Stimulated activated CD8-positive, alpha-beta memory T cell treated with anti-CD3 and anti-CD28 coated beads, Interleukin-7, amount 100 ng/mL, for 4 hours (primary cell): Measurements from ENCODE around the gene RXRB.
A peak's percentile ranks its signal among the peaks of the same experiment; 100 is the strongest.
"Not testable (repeated sequence)": the region's sequence is repeated elsewhere in the genome, so short reads cannot be mapped to it uniquely, and the experiment has no call there.

Experiments used
- DNase-seq, 2 donors: peaks; one replicate each; pipeline ENCODE4 v3.0.0-alpha.2; 2020; ENCODE audit warnings: low read depth in 2 of 2

Gene RXRB

DNA sequence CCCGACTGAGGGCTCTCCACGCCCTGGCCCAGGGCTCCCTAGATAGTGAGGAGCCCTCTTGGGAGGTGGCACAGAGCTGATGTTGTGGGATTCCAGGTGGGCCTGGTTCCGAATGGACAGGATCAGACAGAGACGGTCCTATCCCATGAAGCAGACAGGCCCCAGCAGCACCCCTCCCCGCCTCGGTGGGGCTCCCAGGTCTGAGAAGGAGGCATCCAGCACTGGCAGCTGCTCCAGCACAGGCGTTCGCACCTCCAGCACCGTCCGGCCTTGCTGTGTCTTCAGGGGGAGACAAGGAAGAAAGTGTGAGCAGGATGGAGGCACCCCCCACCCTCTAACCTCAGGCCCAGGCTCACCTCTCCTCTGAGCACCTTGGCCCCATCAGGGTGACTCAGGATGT lies 36.9 kb downstream of the RXRB start:
- no peak for DNase-seq

DNA sequence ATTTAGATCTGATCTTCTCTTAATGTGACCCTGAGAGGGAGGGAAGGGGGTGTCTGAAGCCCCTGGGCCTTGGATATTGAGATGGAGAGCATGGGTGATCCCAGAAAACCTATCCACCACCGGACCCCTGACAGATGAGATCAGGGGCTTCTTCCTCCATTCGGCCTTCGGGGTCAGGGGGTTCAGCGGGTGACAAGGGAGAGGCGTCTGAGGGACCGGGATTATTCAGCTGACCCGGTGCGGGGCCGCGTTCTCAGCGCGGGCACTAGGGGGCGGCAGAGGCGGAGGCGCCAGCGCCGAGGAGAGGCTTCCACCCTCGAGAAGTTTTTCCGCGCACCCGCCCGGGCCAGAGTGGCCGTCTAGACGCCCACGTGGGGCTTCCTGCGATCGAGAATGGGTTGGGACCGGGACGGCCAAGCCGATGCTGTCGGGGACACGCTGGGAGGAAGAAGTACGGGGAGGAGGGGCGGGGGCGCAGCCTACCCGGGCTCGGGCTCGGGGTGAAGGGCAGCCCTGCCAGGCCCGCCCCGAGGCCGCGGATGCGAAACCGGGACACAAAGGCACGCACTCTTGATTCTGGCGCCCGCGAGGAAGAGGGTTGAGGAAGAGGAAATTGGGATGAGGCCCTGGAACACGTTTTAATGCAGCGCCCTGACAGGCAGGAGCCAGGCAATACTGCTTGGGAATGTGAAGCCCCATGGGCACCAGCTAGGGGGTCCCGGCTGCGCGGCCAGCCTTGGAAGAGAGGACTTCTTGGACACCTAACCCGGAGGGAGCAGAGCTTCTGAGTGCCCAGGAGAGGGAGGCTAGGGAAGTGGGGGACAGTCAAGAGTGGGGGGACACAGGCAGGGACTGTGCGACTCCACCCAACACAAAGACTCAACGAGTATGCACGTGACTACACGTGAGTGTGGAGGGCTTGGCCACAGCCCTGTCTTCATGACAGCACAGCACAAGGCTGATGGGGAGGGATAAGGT lies 38.8 kb downstream of the RXRB start:
- peak; percentile 58 to 70 for DNase-seq

DNA sequence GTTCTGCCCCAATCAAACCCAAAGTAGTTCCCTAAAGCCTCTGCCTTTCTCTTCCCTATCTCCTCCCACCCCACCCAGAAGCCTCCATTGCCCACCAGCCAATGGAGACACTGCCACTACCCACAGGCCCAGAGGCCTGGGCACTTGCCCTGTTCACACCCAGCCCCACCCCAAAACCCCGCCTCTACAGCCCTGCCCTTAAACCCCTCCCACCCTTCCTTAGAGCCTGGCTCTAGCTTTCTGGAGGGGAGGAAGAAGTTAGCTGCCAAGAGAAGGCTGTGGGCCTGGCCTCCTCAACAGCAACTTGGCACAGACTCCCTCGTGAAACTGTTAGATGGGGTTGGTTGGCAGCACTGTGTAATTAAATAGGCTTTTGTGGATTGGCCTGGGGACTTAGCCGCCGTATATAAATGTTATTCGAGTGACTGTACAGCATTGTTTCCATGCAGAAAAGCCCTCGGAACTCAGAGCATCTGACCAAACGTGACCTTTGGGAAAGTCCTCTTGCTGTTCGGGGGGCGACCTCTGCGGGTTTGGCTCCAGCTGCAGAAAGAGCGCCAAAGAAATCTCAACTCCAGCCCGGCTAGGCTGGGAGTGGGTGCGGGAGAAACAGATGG lies 39.6 kb downstream of the RXRB start:
- DNase-seq: no peak

DNA sequence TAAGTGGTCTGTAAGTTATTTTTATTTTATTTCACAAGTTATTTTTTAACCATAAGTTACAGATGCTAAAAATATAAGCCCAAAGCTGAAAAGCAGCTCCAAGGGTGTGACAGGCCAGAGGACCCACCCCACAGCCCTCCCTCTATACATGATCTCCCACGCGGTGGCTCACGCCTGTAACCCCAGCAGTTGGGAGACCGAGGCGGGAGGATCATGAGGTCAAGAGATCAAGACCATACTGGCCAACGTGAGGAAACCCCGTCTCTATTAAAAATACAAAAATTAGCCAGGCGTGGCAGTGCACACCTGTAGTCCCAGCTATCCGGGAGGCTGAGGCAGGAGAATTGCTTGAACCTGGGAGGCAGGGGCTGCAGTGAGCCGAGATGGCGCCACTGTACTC lies 40.4 kb downstream of the RXRB start:
- no peak for DNase-seq

DNA sequence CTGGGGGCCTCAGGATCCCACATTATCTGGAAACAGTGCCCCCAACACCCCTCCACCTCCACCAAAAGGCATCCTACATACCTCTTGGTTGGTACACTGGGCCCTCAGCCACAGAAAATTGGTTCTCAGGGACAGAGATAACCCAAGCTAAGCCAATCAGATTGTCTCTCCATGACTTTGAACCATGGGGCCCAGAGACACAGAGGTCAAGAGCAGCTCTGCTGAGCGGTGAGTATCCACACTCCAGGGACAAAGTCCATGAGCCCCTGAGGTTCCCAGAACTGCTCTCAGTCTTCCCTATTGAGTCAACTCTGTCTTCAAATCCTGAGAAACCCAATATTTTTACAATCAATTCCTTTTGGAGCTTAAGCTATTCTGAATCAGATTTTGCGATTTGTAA lies 43.5 kb downstream of the RXRB start:
- no peak for DNase-seq

DNA sequence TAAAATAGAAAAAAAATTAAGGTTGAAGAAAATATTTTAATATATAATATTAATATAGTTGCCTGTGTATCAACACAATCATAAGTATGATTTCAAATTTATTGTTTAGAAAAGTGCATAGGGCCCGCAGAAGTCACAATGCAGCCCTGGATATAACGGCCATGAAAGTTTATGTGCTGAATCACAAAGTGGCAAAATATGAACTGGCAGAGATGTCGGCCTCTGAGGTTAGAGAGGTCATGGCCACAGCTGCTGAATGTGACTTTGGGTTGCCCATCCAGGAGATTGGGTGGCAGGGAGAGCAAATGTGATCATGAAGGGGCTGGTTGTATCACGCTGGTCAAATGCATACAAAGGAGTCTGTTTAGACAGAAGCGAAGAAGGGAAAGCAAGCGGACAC lies 43.9 kb downstream of the RXRB start:
- no peak for DNase-seq

DNA sequence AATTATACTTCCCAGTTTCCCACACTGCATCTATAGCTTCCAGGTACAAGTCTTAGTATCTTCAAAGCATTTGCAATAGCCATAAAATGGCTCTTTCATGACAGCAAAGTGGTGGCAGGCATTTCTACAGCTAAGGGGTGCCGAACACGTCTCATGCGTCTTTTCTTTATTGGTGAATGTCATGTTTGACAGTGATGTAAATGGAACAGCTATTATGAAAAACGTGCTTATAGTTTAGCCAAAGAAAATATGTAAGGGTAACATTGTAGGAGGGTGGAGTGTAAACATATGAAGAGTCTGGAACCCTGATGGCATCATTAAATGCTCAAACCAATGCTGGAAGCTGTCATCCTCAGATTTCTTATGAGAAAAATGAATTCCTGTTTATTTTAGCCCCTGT lies 46.1 kb downstream of the RXRB start:
- no peak for DNase-seq

DNA sequence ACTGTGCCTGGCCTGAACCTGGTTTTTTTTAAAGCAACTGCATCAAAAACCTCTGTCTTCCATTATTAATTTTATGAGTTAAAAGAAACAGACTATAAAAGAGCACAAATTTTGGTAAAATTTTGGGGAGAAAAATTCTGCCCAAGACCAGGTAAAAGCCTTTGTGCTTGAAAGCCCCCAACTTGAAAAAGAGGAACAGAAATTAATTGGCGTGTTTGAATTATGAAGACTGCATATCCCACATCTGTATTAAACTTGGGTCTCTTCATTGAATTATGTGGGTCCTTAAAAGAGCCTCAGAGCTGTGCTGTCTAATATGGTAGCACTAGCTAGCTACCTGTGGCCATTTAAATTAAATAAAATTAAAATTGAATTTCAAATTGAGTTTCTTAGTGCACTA lies 49.4 kb downstream of the RXRB start:
- DNase-seq: no peak

DNA sequence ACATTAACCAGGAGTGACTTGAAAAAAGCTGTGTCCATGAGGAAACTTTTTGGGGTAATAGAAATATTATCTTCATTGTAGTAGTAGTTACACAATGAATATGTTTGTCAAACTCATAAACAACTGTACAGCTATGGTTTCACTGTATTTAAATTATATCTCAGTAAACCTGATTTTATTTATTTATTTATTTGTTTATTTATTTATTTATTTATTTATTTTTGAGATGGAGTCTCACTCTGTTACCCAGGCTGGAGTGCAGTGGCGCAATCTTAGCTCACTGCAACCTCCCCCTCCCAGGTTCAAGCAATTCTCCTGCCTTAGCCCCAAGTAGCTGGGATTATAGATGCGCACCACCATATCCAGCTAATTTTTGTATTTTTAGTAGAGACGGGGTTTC lies 49.9 kb downstream of the RXRB start:
- not testable (repeated sequence) for DNase-seq

DNA sequence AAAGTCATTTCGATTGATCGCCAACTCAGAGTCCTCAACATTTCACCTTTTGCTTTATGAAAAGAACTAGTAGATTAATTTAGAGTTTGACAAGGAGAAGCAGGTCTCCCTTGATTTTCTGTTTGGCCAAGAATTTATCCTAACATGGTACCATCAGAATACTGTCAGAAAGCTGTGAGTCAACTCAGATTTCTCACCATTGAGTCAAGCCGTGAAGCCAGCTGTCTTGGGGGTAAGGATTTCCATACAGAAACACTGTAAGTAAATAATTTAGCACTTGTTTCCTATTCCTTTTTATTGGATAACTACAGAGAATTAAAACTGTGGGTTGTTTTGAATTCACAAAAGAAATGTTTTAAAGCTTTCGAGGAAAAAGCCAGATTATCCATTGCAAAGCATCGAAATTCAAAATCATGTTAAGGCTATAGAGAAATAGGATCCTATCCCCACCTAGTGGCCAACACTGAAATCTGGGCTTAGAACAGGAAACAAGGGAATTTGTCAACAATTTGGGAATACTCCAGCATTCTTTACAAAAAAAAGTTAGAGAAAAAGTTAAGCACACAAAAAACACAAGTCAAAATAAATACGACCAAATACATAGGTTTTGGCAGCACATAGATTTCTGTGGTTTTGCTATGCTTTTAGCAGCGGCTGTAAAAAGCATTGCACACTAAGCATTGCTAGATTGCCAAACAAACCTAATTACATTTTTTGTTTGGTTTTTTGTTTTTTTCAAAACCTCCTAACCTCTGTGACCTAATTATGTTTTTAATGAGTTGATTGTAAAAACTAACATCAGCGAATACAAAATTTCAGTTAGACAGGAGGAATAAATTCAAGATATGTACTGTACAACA lies 52.4 kb downstream of the RXRB start:
- DNase-seq: no peak

DNA sequence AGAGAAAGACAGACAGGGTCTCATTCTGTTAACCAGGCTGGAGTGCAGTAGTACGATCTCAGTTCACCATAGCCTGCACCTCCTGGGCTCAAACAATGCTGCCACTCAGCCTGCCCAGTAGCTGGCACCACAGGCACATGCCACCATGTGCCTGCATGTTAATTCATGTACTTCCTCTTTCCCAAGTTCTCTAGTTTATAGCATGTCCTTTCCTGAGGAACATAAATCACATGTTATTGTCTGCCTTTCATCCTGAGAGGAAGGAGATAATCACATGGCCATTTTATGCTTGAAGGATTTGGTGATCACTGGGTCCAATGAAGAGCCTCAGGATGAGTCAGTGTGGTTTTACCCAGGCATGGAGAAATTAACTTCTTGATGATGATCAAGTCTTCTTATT lies 56.1 kb downstream of the RXRB start:
- no peak for DNase-seq
